Measurements from ENCODE around the gene UCN. TPM values are rescaled to one million over a fixed set of nuclear protein-coding genes. Genes with fewer than 3 reads are reported as not detected.

Gene UCN
- total and polyA plus RNA-seq, 10 of the 15 experiments (the other 5 are each of a cell fraction or from before 2014, with no cell fraction given) = 0.10 to 3.8 (median 1.1) TPM; not detected in 1

DNA sequence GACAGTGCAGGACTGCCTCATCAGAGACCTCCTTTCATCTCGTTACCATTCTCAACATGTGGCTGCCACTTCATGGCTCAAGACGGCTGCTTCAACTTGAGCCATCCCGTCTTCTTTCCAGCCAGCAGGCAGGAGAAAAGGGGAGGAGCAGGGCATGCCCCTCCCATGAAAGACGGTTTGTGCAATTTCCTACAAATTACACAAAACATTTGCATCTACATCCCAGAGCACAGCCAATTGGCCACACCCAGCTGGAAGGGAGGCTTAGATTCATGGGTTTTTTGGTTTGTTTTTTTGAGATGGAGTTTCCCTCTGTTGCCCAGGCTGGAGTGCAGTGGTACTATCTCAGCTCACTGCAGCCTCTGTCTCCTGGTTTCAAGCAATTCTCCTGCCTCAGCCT is 11.8 kb downstream of the UCN start:
- Histone ChIP-seq H3K4me3 (no peak overlapping the region), H3K4me1 (ENCODE audit: control insufficient read depth, insufficient read depth, low read length) (no peaks in the 10 kb centered on the region), H3K9me3 (replicated peaks; ENCODE audit: control insufficient read depth, insufficient read depth, low read length) (no peaks in the 10 kb centered on the region), H3K9ac (ENCODE audit: control insufficient read depth, insufficient read depth, low read length) (no peak overlapping the region), H4K20me1 (ENCODE audit: control insufficient read depth, insufficient read depth) (no peaks in the 10 kb centered on the region), H3K4me2 (ENCODE audit: control insufficient read depth, insufficient read depth) (no peak overlapping the region), H3K27me3 (replicated peaks in 1 of 2; ENCODE audit: control insufficient read depth in 2 of 2, insufficient read depth in 2 of 2, low read length in 1 of 2) (no peaks in the 10 kb centered on the region; a peak in 2 of 4 replicates), H3K79me2 (ENCODE audit: control insufficient read depth, insufficient read depth, low read length) (no peaks in the 10 kb centered on the region), H3K36me3 (ENCODE audit: control insufficient read depth in 2 of 2, insufficient read depth in 2 of 2, low read length in 1 of 2) (no peaks in the 10 kb centered on the region), H2AFZ (ENCODE audit: control insufficient read depth, low read depth, low read length) (no peak overlapping the region), H3K27ac (ENCODE audit: control insufficient read depth, insufficient read depth) (no peak overlapping the region)
- no TSS peak for BruUV-seq (replicated peaks)
- no peak for TF ChIP-seq EED (IDR thresholded peaks at IDR 0.05; ENCODE audit: low read depth)
- TF ChIP-seq, protein P1, sequence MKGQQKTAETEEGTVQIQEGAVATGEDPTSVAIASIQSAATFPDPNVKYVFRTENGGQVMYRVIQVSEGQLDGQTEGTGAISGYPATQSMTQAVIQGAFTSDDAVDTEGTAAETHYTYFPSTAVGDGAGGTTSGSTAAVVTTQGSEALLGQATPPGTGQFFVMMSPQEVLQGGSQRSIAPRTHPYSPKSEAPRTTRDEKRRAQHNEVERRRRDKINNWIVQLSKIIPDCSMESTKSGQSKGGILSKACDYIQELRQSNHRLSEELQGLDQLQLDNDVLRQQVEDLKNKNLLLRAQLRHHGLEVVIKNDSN (IDR thresholded peaks at IDR 0.05; ENCODE audit: borderline replicate concordance, extremely low read length, insufficient read depth, low read depth, low read length) = no peak
- ATAC-seq (no peak), DNase-seq (ENCODE audit: low read depth, low spot score) (no peak), FAIRE-seq (no peak)
- ChIA-PET RAD21 (ENCODE audit: unreplicated experiment) (no interaction called here), POLR2A (interaction anchor here (0.6 kb wide), 1 partner anchor 13 kb away, joined by 3 read pairs; no protein-coding TSS in a partner anchor), SMC1A (ENCODE audit: uncharacterized antibody, unreplicated experiment) (no interaction called here), CTCF (interaction anchor here (1.1 to 2.4 kb wide), 2 partner anchors 14 to 17 kb away, joined by 3 to 6 read pairs; partner anchors contain the start of gene TRIM54)
- in situ Hi-C loops (cut with MboI) (no loop called here), intact Hi-C loops (cut with micrococcal nuclease; ENCODE audit: unreplicated experiment) (no loop called here)
- WGBS (ENCODE audit: insufficient coverage, insufficient replicate concordance, low lambda C conversion rate, missing lambda C conversion rate) = 36% methylated on average over 3 of the region's 4 CpGs

DNA sequence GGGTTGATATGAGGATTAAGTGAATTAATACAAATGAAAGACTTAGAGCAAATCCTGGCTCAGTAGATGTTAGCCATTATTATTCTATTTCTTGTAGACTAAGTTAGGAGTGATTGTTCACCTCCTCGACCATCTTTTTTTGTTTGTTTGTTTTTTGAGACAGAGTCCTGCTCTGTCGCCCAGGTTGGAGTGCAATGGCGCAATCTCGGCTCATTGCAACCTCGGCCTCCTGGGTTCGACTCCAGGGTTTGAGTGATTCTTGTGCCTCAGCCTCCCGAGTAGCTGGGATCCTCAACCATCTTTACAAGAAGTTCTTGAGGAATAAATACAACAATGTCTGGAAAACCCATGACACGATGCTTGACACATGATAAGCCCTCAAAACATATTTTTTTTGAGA is 13.3 kb downstream of the UCN start:
- ChIA-PET RAD21 (ENCODE audit: unreplicated experiment) (interaction anchor here (2.3 kb wide), 1 partner anchor 15 kb away, joined by 8 read pairs; no protein-coding TSS in a partner anchor), CTCF (no interaction called here), SMC1A (ENCODE audit: uncharacterized antibody, unreplicated experiment) (interaction anchor here (1.6 kb wide), 1 partner anchor 8 kb away, joined by 7 read pairs; no protein-coding TSS in a partner anchor), POLR2A (no interaction called here)
- H3K9me3 ChIP-seq (replicated peaks; ENCODE audit: control insufficient read depth, insufficient read depth, low read length) = no peaks in the 10 kb centered on the region
- BruUV-seq (replicated peaks) = no TSS peak
- no peaks in the 10 kb centered on the region for H3K4me1 ChIP-seq (ENCODE audit: control insufficient read depth, insufficient read depth, low read length)
- WGBS (ENCODE audit: insufficient coverage, insufficient replicate concordance, low lambda C conversion rate, missing lambda C conversion rate) = 55% methylated on average over 8 of the region's 8 CpGs
- TF ChIP-seq, protein P2, sequence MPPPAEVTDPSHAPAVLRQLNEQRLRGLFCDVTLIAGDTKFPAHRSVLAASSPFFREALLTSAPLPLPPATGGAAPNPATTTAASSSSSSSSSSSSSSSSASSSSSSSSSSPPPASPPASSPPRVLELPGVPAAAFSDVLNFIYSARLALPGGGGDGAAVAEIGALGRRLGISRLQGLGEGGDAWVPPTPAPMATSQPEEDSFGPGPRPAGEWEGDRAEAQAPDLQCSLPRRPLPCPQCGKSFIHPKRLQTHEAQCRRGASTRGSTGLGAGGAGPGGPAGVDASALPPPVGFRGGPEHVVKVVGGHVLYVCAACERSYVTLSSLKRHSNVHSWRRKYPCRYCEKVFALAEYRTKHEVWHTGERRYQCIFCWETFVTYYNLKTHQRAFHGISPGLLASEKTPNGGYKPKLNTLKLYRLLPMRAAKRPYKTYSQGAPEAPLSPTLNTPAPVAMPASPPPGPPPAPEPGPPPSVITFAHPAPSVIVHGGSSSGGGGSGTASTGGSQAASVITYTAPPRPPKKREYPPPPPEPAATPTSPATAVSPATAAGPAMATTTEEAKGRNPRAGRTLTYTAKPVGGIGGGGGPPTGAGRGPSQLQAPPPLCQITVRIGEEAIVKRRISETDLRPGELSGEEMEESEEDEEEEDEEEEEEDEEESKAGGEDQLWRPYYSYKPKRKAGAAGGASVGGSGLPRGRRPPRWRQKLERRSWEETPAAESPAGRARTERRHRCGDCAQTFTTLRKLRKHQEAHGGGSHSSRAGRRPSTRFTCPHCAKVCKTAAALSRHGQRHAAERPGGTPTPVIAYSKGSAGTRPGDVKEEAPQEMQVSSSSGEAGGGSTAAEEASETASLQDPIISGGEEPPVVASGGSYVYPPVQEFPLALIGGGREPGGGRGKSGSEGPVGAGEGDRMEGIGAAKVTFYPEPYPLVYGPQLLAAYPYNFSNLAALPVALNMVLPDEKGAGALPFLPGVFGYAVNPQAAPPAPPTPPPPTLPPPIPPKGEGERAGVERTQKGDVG (CRISPR knock-in tag; IDR thresholded peaks at IDR 0.05) = no peak
- TF ChIP-seq CHD2 (IDR thresholded peaks at IDR 0.05; ENCODE audit: borderline replicate concordance, low read depth, low read length) (no peak), FOXM1 (IDR thresholded peaks at IDR 0.05; ENCODE audit: low read depth, low read length) (no peak), SRF (IDR thresholded peaks at IDR 0.05; ENCODE audit: low read depth in 2 of 2, low read length in 2 of 2) (no peak), KAT2A (conservative IDR thresholded peaks at IDR 0.05; ENCODE audit: control insufficient read depth, low read depth, low read length) (no peak), RUNX3 (IDR thresholded peaks at IDR 0.05; ENCODE audit: low read length) (no peak), NFXL1 (IDR thresholded peaks at IDR 0.05; ENCODE audit: borderline replicate concordance) (no peak)
- TF ChIP-seq, protein P3, sequence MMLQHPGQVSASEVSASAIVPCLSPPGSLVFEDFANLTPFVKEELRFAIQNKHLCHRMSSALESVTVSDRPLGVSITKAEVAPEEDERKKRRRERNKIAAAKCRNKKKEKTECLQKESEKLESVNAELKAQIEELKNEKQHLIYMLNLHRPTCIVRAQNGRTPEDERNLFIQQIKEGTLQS (IDR thresholded peaks at IDR 0.05; ENCODE audit: borderline replicate concordance, extremely low read depth, low read depth, low read length) = no peak
- intact Hi-C loops (cut with micrococcal nuclease; ENCODE audit: unreplicated experiment) (no loop called here), in situ Hi-C loops (cut with MboI) (no loop called here)
- no peak overlapping the region for H3K27ac ChIP-seq (ENCODE audit: control insufficient read depth, insufficient read depth)
- ATAC-seq (no peak), FAIRE-seq (no peak), DNase-seq (ENCODE audit: low read depth, low spot score) (no peak)
- H3K9ac ChIP-seq (ENCODE audit: control insufficient read depth, insufficient read depth, low read length) = no peak overlapping the region
- H3K79me2 ChIP-seq (ENCODE audit: control insufficient read depth, insufficient read depth, low read length) = no peaks in the 10 kb centered on the region
- no peaks in the 10 kb centered on the region for H3K36me3 ChIP-seq (ENCODE audit: control insufficient read depth in 2 of 2, insufficient read depth in 2 of 2, low read length in 1 of 2)
- H2AFZ ChIP-seq (ENCODE audit: control insufficient read depth, low read depth, low read length) = no peak overlapping the region
- H3K4me2 ChIP-seq (ENCODE audit: control insufficient read depth, insufficient read depth) = no peak overlapping the region
- H3K27me3 ChIP-seq (replicated peaks in 1 of 2; ENCODE audit: control insufficient read depth in 2 of 2, insufficient read depth in 2 of 2, low read length in 1 of 2) = no peaks in the 10 kb centered on the region; a peak in 2 of 4 replicates
- no peaks in the 10 kb centered on the region for H4K20me1 ChIP-seq (ENCODE audit: control insufficient read depth, insufficient read depth)
- H3K4me3 ChIP-seq = no peak overlapping the region

All from GM12878 (cell line).